ENCODE data around the gene CRYAB. TPM values are rescaled to one million over a fixed set of nuclear protein-coding genes. Genes with fewer than 3 reads are reported as not detected.
A peak's percentile ranks its signal among the peaks of the same experiment; 100 is the strongest.

The CRYAB gene, protein sequence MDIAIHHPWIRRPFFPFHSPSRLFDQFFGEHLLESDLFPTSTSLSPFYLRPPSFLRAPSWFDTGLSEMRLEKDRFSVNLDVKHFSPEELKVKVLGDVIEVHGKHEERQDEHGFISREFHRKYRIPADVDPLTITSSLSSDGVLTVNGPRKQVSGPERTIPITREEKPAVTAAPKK
- 100 to 1,000 TPM; 527 to 713 TPM for total RNA-seq
- long read RNA-seq, donor 1, transcript CRYAB-205 (3 exons, 1,017 nt): major isoform, 55 of 81 reads
- long read RNA-seq, donor 1, transcript CRYAB-216 (4 exons, 977 nt): minor isoform, 20 of 81 reads
- long read RNA-seq, donor 1, partial matches to known transcripts: 2 of 81 reads
- long read RNA-seq, donor 1, other reads (novel, unspliced or antisense): 3 of 81 reads
- long read RNA-seq, donor 2, transcript CRYAB-203 (2 exons, 915 nt): minor isoform, 6 of 270 reads
- long read RNA-seq, donor 2, transcript CRYAB-216 (4 exons, 977 nt): minor isoform, 59 of 270 reads
- long read RNA-seq, donor 2, transcript CRYAB-205 (3 exons, 1,017 nt): major isoform, 175 of 270 reads
- long read RNA-seq, donor 2, partial matches to known transcripts: 0 of 270 reads
- long read RNA-seq, donor 2, other reads (novel, unspliced or antisense): 28 of 270 reads

DNA sequence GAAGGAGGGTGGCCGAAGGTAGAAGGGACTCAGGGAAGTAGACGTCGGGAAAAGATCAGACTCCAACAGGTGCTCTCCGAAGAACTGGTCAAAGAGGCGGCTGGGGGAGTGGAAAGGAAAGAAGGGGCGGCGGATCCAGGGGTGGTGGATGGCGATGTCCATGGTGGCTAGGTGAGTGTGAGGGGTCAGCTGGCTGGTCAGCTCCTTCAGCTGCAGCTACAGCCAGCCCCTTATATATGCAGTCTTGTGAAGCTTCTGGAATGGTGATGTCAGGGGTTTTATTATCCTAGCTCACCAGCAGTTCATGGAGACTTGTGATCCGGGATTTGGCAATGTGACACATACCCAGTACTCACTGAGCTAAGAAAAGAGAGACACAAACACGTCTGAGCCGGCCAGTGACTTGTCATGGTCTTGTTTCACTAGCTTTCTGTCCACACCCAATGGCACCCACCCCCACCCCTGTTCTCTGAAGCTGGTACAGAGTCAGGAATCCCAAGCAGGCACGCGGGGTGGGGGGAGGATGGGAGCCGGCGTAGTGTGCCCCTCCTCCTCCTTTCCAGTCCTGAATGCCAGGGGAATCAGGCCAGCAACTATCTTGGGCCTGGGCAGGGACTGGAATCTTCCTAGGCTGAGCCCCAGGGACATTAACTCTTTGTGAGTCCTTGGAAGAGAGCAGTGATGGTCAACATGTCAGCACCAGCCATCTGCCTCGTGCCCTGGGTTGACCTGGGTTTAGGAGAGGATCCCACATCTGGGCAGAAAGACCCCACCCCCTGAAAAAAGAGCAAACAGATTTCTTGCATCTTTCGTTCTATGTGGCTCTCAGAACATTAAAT is at the start of gene CRYAB:
TSS of gene CRYAB (minus strand) at position 208 of the 839 bp plus-strand sequence. CDS start at position 162, 46 bp downstream.
- intact Hi-C loops (cut with DNase I): loop anchor here in 1 of 2 donors (5.0 kb wide), 1 partner anchor 34 kb away; the partner anchor contains the start of genes CFAP68 and FDXACB1
- DNase-seq (ENCODE audit: low spot score): peak; percentile 95

DNA sequence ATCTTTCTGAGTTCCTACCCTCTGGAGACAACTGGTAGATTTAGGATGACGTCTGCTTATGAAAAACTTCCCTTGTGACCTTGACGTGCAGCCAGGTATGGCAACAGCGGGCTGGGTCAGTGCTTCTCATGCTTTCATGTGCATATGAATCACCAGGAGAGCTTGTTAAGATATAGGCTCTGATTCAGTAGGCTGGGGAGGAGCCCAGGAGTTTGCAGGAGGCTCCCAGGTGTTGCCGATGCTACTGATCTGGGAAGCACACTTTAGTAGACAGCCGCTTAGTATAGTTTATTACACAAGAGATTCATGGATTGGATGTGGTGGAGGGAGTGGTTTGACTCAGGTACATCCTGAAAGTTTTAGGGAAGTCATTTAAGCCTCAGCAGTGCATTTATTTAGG is 49.3 kb upstream of the CRYAB start:
- intact Hi-C loops (cut with DNase I): no loop called here
- no peak for DNase-seq (ENCODE audit: low spot score)

DNA sequence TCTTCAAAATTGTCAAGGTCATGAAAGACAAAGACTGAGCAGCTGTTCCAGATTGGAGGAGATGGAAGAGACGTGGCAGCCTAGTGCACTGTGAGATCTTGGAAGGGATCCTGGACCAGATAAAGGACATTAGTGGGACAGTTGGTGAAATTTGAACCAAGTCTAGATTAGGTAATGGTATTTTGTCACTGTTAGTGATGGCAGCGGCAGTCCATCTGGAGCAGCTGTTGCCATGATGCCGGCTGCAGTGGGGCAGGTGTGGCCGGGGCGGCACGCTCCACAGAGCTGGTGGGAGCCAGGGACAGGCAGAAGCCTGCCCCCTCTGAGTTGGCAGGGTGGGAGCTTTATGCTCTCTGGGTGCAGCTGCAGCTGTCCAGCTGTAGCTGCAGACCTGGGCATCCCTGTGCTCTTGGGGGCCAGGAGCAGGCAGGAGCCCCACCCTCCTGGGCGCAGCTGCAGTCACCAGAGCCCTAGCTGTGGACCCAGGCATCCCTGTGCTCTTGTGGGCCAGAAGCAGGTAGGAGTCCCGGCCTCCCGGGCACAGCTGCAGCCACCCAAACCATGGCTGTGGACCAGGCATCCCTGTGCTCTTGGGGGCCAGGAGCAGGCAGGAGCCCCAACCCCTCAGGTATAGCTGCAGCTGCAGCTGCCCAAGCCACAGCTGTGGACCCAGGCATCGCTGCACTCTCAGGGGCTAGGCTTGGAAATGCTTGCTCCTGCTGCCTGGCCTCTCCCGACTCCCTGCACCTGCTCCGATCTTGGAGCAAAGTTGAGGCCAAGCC is 46.3 kb upstream of the CRYAB start:
- intact Hi-C loops (cut with DNase I): no loop called here
- DNase-seq (ENCODE audit: low spot score): no peak

DNA sequence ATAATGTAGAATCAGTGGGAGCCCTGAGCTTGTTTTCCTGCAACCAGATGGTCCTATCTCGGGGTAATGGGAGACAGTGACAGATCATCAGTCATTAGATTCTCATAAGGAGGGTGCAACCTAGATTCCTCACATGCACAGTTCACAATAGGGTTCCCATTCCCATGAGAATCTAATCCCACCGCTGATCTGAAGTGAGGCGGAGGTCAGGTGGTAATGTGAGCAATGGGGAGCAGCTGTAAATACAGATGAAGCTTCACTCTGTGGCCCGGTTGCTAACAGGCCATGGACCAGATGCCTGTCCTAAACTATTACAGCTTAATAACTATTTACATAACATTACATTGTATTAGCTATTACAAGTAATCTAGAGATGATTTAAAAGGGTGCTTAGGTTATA is 42.6 kb upstream of the CRYAB start:
- intact Hi-C loops (cut with DNase I): no loop called here
- no peak for DNase-seq (ENCODE audit: low spot score)

DNA sequence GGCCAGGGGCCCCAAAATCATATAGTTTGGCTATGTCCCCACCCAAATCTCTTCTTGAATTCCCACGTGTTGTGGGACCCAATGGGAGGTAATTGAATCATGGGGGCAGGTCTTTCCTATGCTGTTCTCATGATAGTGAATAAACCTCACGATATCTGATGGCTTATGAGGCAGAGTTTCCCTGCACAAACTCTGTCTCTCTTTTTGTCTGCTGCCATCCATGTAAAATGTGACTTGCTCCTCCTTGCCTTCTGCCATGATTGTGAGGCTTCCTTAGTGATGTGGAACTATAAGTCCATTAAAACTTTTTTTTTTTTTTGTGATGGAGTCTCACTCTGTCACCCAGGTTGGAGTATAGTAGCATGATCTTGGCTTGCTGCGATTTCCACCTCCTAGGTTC is 40.0 kb upstream of the CRYAB start:
- DNase-seq (ENCODE audit: low spot score): no peak
- intact Hi-C loops (cut with DNase I): no loop called here

DNA sequence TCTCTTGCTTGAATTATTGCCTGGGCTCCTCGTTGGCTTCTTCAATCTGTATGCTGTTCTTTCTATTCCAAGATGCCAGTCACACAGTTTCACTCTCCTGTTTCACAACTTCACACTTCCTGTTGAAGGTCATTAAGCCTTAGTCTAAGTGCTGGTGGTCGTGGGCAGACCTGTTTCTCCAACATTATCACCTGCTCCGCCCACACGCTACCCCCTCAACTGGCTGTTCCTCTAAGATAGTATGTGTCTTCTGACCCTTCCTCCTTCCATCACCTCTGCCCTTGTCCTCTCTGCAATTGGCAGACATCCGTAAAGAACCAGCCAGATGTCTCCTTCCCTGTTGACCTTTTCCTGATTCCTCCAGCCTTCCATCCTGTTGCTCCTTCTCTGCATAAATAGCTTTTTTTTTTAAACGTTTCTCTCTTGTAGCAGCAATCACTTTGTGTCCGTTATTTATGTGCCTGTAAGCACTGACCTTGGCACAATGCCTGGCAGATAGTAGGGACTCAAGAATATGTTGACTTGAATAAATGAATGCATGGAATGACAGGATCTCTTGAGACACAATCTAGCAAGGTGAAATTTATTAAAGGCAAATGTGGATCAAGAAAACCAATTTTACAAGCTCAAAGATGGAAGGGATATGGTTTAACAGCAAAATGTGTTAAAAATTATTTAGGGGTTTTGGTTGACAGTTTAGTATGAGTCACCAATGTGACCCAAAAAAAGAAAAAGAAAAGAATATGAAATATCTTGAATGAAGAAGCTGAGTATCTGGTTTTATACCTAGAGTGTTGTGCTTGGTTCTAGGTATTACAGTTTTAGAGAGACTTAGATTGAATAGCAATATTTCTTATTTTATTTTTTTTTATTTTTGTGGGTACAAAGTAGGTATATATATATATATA is 38.2 kb upstream of the CRYAB start:
- intact Hi-C loops (cut with DNase I): no loop called here
- no peak for DNase-seq (ENCODE audit: low spot score)

DNA sequence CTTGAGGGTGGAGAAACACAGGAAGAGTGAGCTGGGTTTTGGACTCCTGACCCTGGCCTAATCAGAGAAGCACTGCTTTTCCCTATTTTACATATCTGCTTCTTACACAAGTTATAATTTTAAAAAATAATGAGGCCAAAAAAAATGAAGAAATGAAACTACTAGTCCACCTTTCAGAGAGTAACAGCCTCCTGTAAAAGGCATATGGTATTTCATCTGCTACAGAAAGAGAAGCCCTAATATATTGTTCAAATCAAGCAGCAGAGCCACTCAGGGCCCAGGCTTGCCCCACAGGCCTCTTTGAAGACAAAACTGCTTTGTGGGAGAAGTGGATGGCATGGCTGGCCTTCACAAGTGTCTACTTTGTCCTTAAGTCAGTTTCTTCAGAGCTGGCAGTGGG is 35.6 kb upstream of the CRYAB start:
- no peak for DNase-seq (ENCODE audit: low spot score)
- intact Hi-C loops (cut with DNase I): no loop called here

DNA sequence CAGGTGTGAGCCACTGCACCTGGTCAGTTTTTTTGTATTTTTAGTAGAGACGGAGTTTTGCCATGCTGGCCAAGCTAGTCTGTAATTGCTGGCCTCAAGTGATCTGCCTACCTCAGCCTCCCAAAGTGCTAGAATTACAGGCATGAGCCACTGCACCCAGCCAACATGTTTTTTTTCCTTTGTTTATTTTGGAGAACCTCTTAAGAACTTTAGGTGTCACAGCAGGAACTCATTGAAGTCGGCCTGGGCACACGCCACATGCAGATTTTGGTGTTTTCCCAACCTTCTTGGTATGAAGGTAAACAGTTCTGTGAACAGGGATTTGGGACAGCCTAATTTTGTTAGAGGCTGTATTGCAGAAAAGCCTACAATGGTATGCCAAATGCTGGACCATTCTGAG is 34.9 kb upstream of the CRYAB start:
- no peak for DNase-seq (ENCODE audit: low spot score)
- intact Hi-C loops (cut with DNase I): no loop called here

DNA sequence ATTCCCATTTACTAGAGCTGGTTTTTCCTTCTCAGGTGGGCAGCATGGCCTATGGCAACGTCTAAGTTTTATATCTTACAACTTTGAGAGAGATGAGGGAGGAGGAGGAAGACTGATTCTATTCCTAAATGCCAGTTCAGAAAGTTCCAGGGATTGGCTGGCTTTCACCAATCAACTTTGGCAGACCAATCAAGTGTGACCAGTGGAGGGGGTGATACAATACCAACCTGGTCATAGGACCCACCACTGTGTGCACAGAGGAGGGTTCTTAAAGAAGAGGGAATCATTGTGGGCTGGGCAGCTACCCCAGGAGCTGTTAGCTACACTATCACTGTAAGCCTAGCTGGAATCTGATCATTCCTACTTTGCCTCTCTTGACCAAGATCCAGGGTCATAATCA is 33.6 kb upstream of the CRYAB start:
- no peak for DNase-seq (ENCODE audit: low spot score)
- intact Hi-C loops (cut with DNase I): no loop called here

DNA sequence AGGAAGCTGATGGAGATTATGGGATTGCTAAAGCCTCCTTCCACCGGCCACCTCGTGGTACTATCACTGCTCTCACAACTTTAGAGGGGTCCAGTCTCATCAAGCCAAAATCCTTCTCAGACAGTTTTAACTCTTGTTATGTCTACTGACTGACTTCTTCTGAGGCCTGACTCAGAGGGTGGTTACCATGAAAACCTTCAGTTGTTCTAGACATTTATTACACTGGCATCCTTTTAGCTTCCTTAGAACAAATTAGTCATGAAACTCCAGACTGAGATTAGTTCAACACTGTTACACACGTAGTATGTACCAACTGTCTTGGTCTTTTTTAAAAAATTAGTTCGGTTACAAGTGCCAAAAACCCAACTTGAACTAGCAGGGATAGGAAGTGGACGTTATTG is 33.1 kb upstream of the CRYAB start:
- DNase-seq (ENCODE audit: low spot score): peak; percentile 34
- intact Hi-C loops (cut with DNase I): loop anchor here in 1 of 2 donors (1.0 kb wide), 1 partner anchor 39 kb away; no protein-coding TSS in a partner anchor

DNA sequence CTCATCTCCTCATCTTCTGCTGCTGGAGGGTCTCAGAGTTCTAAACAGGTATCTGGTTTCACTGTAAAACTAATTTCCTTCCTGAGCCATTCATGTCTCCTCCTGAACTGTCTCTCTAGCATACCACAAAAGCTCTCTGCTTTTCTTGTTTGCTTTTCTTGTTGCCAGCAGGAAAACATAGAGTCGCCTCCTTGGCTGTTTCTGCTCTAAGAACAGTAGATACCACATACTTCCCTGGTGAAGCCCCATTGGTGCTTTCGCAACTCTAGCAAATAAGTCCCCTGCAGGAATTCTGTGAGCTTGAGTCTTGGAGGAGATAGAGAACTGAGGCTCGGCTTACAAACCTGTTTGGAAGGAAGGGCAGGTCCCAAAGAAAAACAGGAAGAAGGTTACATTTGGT is 32.6 kb upstream of the CRYAB start:
- no peak for DNase-seq (ENCODE audit: low spot score)
- intact Hi-C loops (cut with DNase I): loop anchor here in 1 of 2 donors (1.0 kb wide), 1 partner anchor 39 kb away; no protein-coding TSS in a partner anchor

DNA sequence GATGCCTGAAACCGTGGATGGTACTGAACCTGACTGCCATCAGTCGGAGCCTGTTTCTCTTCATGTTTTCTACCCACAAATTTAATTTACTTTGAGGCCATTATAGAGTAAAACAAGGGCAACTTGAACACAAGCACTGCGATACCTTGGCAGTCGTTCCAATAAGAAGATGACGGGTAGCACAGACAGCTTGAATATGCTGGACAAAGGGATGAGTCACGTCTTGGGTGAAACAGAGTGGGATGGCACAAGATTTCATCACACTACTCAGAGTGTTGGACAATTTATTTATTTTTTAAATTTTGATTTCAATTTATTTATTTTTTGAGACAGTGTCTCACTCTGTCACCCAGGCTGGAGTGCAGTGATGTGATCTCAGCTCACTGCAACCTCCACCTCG is 31.3 kb upstream of the CRYAB start:
- no peak for DNase-seq (ENCODE audit: low spot score)
- intact Hi-C loops (cut with DNase I): no loop called here

DNA sequence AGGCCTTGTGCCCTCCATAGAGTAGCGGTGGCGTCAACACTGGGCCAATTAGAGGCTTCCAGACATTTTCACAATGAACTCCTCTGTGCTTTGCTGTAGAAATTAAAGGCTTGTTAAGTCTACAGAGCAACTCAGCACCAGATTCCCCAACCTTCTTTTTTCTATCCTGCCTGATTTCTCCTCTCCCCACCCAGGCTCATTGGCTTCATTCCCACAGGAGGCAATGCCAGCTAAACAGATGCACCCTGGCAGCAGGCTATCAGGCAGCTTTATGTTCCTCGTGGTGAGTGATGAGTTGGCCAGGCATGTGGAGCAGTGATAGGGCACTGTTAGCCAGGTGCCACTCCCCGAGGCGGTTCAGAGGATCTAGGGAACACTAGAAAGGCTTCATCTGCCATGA is 30.4 kb upstream of the CRYAB start:
- peak; percentile 30 for DNase-seq (ENCODE audit: low spot score)
- intact Hi-C loops (cut with DNase I): no loop called here

DNA sequence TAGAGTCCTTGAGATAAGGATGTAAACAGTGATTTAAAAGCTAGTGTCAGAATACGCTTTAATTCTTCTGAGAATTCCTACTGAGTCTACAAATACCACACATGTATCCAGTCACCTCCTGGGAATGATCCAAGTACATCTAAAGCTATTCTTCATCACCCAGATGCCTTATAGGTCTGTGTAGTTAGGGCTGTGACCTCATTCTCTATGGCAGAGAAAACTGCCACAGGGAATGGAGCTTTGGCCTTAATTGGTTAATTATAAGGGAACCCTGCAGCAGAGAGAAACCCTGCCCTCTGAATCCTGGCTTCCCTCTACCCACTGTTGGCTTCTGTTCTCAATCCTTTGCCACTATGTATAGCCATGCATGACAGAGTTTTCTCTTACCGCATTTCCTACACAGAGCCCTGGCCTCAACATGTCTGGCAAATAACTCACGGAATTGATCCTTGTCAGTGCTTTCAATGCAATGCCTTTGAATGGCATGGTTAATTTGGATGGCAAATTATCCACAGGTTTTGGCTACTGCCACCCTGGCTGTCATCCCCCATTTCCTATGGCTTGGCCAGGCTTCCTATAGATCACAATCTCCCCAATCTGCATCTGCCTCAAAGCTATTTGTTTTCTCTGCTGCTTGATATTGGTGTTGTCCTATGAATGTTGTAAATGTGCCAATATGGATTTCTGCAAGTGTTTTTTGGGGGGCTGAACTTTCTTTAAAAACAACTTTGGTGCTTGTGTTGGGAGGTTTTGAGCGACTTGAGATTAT is 28.4 kb upstream of the CRYAB start:
- no peak for DNase-seq (ENCODE audit: low spot score)
- intact Hi-C loops (cut with DNase I): loop anchor here (5.0 to 10.0 kb wide), 3 partner anchors 37 to 1213 kb away; partner anchors contain the start of genes ALG9 (in 1 of the 2), CFAP68 (in 1 of the 2) and FDXACB1 (in 1 of the 2)

DNA sequence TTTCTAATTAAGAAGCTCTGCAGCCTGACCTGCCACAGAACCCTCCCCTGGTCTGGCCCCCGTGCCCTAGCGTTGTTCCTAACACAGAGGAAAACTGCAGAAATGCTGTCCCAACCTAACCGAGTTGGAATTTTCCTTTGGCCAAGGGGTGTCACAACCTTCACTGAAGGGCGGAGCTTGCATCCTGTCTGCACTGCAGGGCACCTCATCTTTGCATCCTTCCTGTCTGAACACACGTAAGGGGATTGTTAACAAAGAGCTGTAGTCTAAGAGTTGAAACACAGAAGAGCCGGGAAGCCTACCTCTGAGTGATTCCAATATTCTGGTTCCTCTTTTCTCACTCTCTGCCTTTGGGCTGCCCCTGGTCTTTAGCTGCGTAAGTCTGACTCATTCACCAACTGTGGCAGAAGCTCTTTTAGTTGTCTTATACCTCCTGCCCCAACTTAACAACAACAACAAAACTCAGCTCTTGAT is 27.2 kb upstream of the CRYAB start:
- DNase-seq (ENCODE audit: low spot score): peak; percentile 63
- intact Hi-C loops (cut with DNase I): loop anchor here (5.0 to 10.0 kb wide), 3 partner anchors 39 to 1211 kb away; partner anchors contain the start of genes ALG9 (in 1 of the 2), CFAP68 (in 1 of the 2) and FDXACB1 (in 1 of the 2)

DNA sequence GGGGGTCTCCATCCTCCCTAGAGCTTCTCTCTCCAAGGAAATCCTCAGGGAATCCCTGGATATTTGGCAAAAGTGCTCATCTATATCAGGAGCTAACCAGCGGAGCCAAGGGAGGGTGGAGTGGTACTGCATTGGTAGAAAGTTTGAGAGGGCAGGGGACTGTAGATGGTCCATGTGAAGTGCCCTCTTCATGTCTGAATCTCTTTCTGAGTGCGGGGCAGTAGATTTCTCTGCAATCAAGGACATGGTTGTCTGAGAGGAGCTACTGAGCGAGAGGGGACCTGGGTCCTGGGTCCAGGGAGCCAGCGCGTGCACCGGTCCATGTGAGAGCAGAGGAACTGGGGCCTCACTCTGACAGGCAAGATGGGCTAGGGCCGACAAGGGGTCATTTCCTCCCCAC is 26.3 kb upstream of the CRYAB start:
- DNase-seq (ENCODE audit: low spot score): peak; percentile 68
- intact Hi-C loops (cut with DNase I): loop anchor here (5.0 to 10.0 kb wide), 3 partner anchors 39 to 1211 kb away; partner anchors contain the start of genes ALG9 (in 1 of the 2), CFAP68 (in 1 of the 2) and FDXACB1 (in 1 of the 2)

DNA sequence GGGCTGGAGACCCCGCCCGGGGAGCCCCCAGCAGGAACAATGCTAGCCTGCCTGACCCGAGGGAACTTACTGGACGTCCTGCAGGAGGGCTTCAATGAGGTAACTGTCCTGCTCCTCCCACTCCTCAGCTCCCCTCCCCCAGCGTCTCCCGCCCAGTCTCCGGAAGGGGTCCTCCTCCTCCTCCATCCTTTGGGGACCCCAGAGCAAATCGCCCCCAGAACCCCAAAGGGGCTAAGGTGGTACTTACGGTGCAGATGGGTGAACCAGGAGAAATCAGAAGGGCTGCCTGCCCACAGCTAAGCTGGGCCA is 25.8 kb upstream of the CRYAB start:
- intact Hi-C loops (cut with DNase I): loop anchor here (5.0 to 10.0 kb wide), 3 partner anchors 40 to 1210 kb away; partner anchors contain the start of genes ALG9 (in 1 of the 2), CFAP68 (in 1 of the 2) and FDXACB1 (in 1 of the 2)
- peak; percentile 80 for DNase-seq (ENCODE audit: low spot score)
